Endothelial cell of umbilical vein (primary cell): Measurements from ENCODE around the gene TMEM43.

Experiments used
- EZH2 ChIP-seq: IDR thresholded peaks from 2 replicates; pipeline ENCODE4 v1.6.1; 2012; ENCODE audit warnings: borderline replicate concordance, low read depth, mild to moderate bottlenecking, moderate library complexity, low read length, inconsistent platforms; ENCODE audit not compliant: severe bottlenecking
- FOS ChIP-seq: IDR thresholded peaks from 2 replicates; pipeline ENCODE4 v1.6.1; 2011; ENCODE audit warnings: mild to moderate bottlenecking, low read length, moderate library complexity, borderline replicate concordance; ENCODE audit not compliant: insufficient read depth
- GATA2 ChIP-seq: IDR thresholded peaks from 2 replicates; pipeline ENCODE4 v1.7.0; 2011; ENCODE audit warnings: low read depth, mild to moderate bottlenecking, moderate library complexity, mixed read lengths, low read length; ENCODE audit not compliant: insufficient read length, insufficient read depth
- MYC ChIP-seq: IDR thresholded peaks from one replicate; pipeline ENCODE4 v1.6.1; 2011; ENCODE audit warnings: mild to moderate bottlenecking, low read depth, low read length
- POLR2AphosphoS5 ChIP-seq: IDR thresholded peaks from 2 replicates; pipeline ENCODE4 v1.6.1; 2012; ENCODE audit warnings: low read depth, mild to moderate bottlenecking, control low read depth, low read length, moderate library complexity; ENCODE audit not compliant: insufficient read depth

GRCh38 chr3:14120111-14120920, 4.5 kb upstream of the TMEM43 start:
- TF ChIP-seq FOS (no peak), GATA2 (no peak), POLR2AphosphoS5 (no peak), EZH2 (no peak), MYC (no peak)
